Fibroblast of lung (primary cell): ENCODE measurements around the gene ZNF774.

Experiments used
- CTCF ChIP-seq, 2 donors: IDR thresholded peaks in 1 of 2; conservative IDR thresholded peaks in 1 of 2; 1 replicate in 1 of 2; 2 replicates in 1 of 2; pipeline ENCODE4 v1.5.1; 2011 to 2012; ENCODE audit warnings: low read length in 2 of 2, control low read depth in 1 of 2, inconsistent platforms in 1 of 2, low read depth in 1 of 2, mild to moderate bottlenecking in 1 of 2
- EZH2 ChIP-seq: IDR thresholded peaks from 2 replicates; pipeline ENCODE4 v1.5.1; 2012; ENCODE audit warnings: low read length, control low read depth, mild to moderate bottlenecking; ENCODE audit errors: missing control alignments

DNA sequence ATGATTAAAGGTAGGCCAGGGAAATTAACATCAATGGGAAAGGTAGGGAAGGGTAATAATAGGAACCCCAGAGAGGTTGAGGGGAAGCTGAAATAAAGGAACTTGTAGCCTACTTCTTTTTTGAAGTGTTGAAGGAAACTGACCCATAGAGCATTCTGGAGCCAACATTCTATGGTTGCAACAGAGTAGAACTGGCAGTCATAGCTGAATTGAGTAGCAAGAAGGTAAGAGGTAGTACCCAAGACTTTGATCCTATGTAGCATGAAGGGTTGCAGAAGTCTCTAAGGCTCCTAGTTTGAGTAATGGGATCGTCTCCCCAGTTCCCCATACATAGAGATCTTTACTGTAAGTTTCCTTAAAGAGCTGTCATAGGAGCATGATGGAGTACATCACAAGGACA, 7.4 kb upstream of the ZNF774 start:
- TF ChIP-seq CTCF (conservative IDR thresholded peaks at IDR 0.05 in 1 of 2, IDR thresholded peaks at IDR 0.05 in 1 of 2; ENCODE audit: low read depth in 1 of 2, low read length in 2 of 2), result no peak
- TF ChIP-seq EZH2, result no peak
